SKM-1 treated with dmso at 0.1 percent for 144 hours (cell line): ENCODE results near the gene SLC10A4.
"Not testable (repeated sequence)": the region's sequence is repeated elsewhere in the genome, so short reads cannot be mapped to it uniquely, and the experiment has no call there.

Experiments used
- DNase-seq: peaks from one replicate; lab custom pipeline; 2025; ENCODE audit not compliant: unreplicated experiment; lab: John Stamatoyannopoulos, UW

Gene SLC10A4

GRCh38 chr4:48483006-48483776, at the start of gene SLC10A4:
Gene SLC10A4 (plus strand): TSS chr4:48483343. CDS start chr4:48483562, 219 bp downstream.
- DNase-seq: no peak

GRCh38 chr4:48436318-48436717, 46.8 kb upstream of the SLC10A4 start:
- no peak for DNase-seq

- DNase-seq: no peak
These were observed 43.2 kb upstream of the SLC10A4 start for GRCh38 chr4:48439988-48440387.

- DNase-seq: not testable (repeated sequence)
These were observed 42.2 kb upstream of the SLC10A4 start for GRCh38 chr4:48440914-48441313.

- DNase-seq: no peak
These were observed 37.4 kb upstream of the SLC10A4 start for GRCh38 chr4:48445704-48446103.

GRCh38 chr4:48446642-48447041, 36.5 kb upstream of the SLC10A4 start:
- DNase-seq: no peak

- DNase-seq: no peak
These were observed 34.0 kb upstream of the SLC10A4 start for GRCh38 chr4:48449151-48449550.

GRCh38 chr4:48450740-48451139, 32.4 kb upstream of the SLC10A4 start:
- no peak for DNase-seq

GRCh38 chr4:48451656-48452055, 31.5 kb upstream of the SLC10A4 start:
- DNase-seq: not testable (repeated sequence)

- DNase-seq: no peak
These were observed 28.6 kb upstream of the SLC10A4 start for GRCh38 chr4:48454591-48454990.

- DNase-seq: no peak
These were observed 22.1 kb upstream of the SLC10A4 start for GRCh38 chr4:48461000-48461399.

- DNase-seq: no peak
These were observed 20.8 kb upstream of the SLC10A4 start for GRCh38 chr4:48462363-48462762.

- DNase-seq: no peak
These were observed 15.7 kb upstream of the SLC10A4 start for GRCh38 chr4:48467442-48467841.

- DNase-seq: no peak
These were observed 15.3 kb upstream of the SLC10A4 start for GRCh38 chr4:48467891-48468290.

GRCh38 chr4:48470137-48470536, 13.0 kb upstream of the SLC10A4 start:
- no peak for DNase-seq

GRCh38 chr4:48470570-48470969, 12.6 kb upstream of the SLC10A4 start:
- DNase-seq: no peak

- DNase-seq: no peak
These were observed 10.3 kb upstream of the SLC10A4 start for GRCh38 chr4:48472794-48473193.

- no peak for DNase-seq
These were observed 7.4 kb upstream of the SLC10A4 start for GRCh38 chr4:48475770-48476169.

- no peak for DNase-seq
These were observed 4.9 kb upstream of the SLC10A4 start for GRCh38 chr4:48478273-48478672.

- DNase-seq: no peak
These were observed 1.6 kb upstream of the SLC10A4 start for GRCh38 chr4:48481581-48481980.

GRCh38 chr4:48483777-48484493, 792 bp downstream of the SLC10A4 start:
- DNase-seq: no peak

GRCh38 chr4:48484494-48485168, 1.5 kb downstream of the SLC10A4 start:
- no peak for DNase-seq
